Epidermal melanocyte (primary cell): ENCODE measurements around the gene EXO1.
"Not testable (repeated sequence)": the region's sequence is repeated elsewhere in the genome, so short reads cannot be mapped to it uniquely, and the experiment has no call there.

ENCODE experiments used
- DNase-seq: peaks from one replicate; pipeline ENCODE4 v3.0.0; 2011; ENCODE audit warnings: low spot score; ENCODE audit not compliant: insufficient read length

EXO1 gene

DNA sequence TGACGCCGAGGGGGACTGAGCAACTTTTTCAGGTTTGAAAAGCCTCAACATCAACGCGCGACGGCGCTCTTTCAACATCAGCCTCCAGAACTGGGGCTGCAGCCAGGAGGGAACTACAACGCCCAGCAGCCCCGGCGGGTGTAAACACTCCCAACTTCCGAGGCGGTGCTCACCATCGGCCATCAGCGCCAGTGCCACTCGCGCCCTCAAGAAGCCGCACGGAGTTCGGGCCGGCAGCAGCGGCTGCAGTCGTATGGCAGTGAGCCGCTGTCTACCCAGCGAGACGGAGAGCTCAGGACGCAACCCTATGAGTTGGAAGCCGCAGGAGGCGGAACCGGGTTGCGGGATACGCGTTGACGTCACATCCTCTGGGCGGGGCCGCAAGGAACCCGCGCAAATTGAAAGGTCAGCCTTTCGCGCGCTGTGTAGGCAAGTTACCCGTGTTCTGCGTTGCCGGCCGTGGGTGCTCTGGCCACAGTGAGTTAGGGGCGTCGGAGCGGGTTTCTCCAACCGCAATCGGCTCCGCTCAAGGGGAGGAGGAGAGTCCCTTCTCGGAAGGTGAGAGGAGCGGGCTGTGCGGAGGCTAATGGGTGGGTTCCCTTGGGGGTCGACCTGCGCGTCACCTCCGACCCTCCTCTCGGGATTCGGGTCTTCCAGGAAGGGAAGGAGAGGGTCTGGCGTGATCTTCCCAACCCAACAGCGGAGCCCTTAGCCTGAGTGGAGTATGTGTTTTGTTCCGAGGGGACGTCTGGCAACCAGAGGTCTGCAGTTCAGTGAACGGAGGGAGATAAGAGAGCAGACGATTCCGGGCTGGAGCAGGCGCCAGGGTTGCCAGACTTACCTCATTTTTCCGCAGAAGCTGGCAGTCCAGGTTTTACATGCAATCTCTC lies at the start of gene EXO1:
EXO1 (plus strand) TSS at position 409 of the 890 bp plus-strand sequence. CDS start 2,222 bp downstream, outside the sequence.
- DNase-seq = peak; percentile 97

DNA sequence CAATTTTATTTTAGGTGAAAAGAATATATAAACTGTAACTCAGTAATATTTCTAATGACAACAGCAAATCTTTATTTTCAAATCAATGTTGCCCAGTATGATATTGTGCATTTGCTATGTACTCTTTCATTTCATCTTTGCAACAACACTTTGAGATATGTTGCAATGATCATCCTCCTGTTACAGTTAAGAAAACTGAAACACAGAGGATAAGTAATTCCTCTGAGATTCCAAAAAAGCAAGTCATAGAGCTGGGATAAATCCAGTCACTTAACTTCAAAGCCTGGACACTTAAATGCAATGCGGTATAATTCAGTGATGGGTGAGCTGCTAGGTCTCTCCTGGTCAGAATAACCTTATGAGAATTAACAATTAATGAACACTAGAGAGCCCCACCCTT lies 48.6 kb upstream of the EXO1 start:
- DNase-seq = no peak

DNA sequence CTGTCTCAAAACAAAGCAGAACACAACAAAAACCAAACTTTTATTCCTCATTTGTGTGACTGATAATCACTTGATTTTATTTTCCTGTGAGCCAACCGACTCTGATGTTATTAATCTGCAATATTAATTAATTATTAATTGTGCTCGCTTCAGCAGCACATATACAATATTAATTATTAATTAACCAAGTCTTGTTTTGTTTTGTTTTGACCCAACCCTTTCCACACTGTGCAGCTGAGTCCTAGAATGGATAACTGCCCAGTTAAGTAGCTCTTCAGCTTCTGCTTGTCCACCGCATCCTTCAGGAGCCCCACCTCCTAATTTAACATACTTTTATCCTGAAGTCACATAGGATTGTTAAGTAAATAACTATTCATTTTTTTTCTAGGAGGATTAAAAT lies 47.4 kb upstream of the EXO1 start:
- DNase-seq = no peak

DNA sequence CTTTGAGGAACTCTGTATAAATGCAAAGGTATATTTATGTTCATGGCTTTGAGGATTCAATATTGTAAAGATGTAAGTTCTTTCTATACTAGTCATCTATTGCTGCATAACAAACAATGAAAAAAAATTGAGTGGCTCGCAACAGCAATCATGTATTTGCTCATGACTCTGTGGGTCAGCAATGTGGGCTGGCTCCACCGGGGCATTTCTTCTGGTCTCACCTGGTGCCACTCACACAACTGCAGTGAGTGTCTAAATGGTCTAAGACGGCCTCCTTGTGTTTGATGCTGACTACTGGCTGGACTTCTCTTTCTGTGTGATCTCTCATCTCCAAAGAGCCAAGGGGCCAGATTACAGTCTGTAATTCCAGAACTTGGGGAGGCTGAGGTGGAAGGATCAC lies 45.1 kb upstream of the EXO1 start:
- no peak for DNase-seq

DNA sequence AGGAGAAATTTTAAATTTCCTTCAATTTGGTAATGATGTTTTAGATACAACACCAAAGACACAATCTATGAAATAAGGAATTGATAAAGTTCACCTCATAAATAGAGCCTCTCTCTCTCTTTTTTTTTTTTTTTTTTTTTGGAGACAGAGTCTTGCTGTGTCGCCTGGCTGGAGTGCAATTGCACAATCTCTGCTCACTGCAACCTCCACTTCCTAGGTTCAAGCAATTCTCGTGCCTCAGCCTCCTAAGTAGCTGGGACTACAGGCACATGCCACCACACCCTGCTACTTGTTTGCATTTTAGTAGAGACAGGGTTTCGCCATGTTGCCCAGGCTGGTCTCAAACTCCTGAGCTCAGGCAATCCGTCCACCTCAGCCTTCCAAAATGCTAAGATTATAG lies 43.3 kb upstream of the EXO1 start:
- not testable (repeated sequence) for DNase-seq

DNA sequence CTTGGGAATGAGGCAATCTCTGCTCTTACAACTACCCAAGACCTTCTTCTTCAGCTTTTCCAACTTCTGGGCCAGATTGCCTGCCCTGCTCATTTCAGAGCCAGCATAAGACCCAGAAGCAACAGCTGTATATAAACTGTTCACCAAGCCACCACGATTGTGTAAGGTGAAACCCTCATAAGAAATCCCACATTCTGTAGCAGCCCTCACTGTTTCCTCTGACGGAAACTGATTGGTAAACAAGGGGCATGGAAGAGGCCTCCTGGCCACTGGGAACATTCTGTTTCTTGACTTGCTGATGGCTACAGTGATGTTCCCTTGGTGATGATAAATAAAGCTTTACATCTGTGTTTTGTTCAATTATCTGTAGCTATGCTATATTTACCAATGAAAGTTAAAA lies 39.7 kb upstream of the EXO1 start:
- DNase-seq = no peak

DNA sequence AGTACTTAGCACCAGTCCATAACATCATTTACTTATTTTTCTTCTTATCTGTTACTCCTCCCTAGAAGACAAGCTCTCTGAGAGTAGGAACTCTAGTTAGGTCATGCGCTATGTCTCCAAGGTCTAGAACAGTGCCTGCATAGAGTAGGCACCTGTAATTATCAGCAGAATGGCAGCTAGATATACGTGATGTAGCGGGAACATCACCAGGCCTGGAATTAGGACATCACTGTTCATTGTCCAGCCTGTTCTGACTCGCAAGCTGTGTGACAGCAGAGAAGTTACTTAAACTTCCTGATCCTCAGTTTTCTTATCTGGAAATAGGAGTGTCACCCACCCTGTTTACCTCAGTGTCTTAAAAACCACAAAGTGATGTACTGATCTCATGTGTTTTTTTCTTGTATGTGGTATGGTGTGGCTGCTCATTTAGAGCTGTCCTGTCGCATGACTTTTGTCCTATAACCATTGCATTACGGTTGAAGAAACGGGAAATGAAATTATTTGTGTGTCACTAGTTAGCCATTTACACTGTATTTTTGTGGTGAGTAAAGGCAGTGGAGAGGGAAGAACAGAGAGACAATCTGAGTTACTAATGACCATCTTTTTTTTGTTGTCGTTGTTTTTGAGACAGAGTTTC lies 37.1 kb upstream of the EXO1 start:
- no peak for DNase-seq

DNA sequence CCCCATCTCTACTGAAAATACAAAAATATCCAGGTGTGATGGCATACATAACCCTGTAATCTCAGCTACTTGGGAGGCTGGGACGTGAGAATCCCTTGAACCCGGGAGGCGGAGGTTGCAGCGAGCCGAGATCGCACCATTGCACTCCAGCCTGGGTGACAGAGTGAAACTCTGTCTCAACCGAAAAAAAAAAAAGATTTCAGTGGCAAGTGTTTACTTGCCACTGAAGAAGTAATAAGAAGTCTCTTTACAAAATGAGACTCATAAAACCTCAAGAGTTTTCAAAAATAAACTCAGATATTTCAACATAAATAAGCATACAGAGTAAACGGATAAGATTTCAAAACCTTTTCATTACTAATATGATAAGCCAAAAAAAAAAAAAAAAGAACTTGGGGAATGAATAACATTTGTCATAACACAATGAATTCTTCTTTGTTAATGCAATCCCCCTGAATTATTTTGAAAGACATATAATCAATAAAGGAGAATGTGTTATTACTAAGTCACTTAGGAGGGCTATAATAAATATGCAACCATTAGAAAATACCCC lies 34.2 kb upstream of the EXO1 start:
- DNase-seq = no peak

DNA sequence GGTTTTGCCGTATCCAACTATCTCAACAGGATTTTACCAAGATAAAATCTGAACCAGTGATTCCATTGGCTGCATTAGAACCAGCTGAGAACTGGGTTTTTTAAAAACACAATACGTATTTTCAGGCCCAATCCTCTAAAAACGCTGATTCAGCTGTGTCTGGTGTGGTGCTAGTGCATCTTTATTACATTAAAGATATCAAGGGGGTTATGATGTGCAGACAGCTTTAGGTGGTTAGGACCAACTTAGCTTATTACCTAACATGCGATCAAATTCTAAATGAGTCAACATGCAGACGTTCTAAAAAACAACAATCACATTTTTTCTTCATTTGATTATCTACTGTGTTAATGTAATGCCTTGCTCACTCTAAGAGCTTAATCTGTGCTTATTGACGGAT lies 32.0 kb upstream of the EXO1 start:
- no peak for DNase-seq

DNA sequence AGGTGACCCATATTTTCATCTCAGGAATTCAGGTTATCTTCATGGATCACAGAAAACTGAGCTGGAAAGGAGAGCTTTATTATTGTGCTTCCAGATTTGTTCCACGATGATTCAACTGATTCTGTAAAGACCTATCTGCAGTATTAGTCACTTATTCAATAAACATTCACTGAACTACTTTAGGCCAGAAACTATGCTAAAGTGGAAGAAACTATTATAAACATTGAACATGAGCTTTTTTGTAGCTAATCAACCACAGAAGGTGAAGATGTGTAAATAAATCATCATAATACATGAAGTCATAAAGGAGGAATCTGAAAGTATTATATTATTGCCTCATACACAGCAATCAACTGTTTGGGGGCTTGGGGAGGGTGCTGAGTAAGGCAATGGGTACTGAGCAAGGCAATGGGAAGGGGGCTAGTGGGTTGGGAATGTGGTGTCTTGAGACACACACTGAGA lies 30.6 kb upstream of the EXO1 start:
- no peak for DNase-seq

DNA sequence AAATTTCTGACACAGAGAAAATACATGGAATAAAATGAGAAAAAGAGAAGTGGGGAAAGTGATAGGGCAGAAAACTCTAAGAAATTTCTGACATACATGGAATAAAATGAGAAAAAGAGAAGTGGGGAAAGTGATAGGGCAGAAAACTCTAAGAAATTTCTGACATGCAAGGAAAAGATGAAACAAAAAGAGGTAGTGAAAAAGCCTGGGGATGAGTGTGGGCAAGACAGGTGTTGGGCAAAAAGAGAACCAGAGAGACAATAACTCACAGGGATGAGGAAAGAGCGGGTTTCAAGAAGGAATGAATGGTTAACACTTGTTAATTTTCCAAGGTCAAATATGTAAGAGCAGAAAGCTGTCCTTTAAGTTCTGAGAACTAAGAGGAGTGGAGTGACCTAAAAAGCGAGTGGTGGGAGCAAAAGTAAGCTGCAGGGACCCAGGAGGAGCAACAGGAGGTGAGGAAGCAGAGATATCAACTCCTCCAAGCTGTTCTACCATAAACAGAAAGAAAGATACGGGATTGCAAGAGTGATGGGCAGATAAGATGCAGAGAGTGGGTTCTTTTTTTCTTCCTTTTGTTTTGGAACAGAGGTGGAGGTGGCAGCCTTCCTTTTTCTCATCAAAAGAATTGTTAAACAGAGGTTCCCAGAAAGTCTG lies 29.9 kb upstream of the EXO1 start:
- no peak for DNase-seq

DNA sequence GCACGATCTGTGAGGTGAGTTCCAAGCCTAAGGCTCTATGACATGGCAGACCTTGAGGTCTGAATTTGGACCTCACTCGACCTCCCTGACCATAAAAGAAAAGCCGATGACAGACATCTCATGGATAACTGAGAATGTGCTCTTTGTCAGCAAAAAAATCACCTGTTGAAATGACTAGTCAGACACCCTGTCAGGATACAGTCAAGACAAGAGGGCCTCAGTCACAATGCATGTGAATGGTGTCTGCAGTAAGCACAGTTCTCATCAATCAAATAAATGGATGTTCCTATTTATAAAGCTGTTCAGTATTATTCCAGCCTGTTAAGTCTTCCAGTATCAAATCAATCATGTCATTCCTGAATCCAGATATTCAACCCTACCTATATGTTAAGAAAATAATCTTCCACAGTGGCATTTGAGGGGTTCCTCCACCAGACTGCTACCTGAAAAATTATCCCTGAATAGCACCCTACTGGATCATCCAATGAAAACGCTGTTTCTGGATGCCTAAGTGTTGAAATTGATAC lies 28.6 kb upstream of the EXO1 start:
- no peak for DNase-seq

DNA sequence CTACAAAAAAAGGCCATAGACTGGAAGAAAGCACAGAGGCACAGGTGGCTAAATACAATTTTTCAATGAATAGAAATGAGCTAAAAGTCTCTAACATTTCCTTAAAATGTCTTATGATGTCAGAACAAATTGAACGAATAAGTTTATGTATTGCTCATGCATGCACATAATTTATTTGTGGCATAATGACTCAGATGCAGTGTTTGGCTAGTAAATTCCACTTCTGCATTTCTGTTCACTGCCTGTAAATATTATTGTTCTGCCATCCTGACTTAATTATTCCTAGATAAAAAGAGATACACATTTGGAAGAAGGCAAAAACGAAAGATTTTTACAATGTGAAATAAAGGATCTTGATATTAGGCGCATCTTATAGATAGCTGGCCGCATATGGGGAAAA lies 26.6 kb upstream of the EXO1 start:
- no peak for DNase-seq

DNA sequence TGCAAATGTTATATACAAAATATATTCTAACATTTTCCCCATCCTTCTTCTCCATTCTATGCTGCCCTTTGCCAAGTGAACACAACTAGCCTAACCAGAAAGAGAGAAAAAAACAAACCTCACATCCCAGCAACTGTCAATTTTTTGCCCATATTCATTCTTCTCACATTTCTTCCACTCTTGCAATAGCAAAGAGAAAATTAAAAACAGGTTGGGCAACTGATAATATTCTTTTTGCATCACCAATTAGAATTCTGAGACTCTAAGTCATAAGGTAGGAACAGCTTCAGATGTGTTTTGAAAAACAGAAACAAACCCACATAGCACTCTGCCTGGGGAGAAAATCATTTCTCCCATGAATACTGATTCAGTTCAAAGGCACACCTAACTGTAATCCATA lies 25.2 kb upstream of the EXO1 start:
- DNase-seq = no peak

DNA sequence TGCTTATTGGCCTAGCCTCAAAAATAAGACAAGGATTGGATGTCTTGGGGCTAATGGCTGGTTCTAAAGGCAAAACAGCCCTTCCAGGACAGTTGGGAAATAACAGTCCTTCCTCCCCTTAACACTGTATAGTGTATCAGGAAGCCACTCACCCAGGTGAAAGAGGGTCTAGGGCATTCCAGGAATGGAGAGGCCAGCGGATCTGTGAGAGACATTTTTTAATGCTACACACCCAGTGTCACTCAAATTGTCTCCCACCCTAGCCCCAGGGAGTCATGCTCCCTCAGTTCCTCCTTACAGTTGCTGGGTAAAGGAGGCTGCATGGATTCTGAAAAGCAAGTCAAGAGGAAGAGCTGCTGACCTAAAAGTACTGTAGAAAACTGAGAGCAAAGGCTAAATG lies 24.1 kb upstream of the EXO1 start:
- DNase-seq = no peak

DNA sequence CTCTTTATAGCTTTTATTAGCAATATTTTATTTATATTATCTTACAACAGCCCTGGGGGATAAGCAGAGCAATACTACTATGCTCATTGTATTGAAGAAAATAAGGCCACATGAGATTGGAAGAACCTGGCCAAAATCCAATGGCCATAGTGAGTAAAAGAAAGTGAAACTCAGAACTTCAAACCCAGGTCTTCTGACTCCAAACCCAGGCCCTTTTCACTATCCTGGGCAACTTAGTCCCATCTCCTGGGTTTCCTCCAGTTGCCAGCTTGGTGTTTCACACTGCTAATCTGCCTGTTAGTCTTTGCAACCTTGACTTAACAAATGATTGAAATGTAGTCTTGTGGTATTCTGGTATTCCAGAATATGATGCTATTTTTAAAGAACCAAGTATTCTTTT lies 22.4 kb upstream of the EXO1 start:
- DNase-seq = no peak

DNA sequence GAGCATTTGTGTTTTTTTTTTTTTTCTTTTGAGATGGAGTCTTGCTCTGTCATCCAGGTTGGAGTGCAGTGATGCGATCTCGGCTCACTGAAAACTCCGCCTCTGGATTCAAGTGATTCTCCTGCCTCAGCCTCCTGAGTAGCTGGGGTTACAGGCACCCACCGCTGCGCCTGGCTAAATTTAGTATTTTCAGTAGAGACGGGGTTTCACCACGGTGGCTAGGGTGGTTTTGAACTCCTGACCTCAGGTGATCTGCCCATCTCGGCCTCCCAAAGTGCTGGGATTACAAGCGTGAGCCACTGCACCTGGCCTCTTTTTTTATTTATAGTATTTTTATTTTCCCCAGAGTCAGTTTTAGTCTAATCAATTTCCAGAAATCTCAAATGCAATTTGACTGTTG lies 21.4 kb upstream of the EXO1 start:
- DNase-seq = not testable (repeated sequence)

DNA sequence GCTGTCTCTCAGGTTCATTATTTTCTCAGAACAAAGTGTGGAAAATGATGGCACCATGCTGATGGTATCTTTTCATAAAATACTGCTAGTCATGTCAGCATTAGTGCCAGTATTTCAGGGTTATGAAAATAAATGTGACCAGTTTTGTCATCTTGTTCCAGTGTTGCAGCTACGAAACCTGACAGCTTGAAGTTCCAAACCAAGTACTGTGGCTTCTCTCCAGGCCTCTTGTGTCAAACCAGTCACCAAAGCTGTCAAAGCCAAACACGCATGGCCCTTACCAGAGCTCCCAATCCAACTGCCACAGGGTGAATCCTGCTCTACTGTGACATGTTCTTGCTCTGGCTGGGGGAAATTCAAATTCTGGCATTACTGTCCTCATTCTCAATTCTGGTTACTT lies 20.7 kb upstream of the EXO1 start:
- no peak for DNase-seq

DNA sequence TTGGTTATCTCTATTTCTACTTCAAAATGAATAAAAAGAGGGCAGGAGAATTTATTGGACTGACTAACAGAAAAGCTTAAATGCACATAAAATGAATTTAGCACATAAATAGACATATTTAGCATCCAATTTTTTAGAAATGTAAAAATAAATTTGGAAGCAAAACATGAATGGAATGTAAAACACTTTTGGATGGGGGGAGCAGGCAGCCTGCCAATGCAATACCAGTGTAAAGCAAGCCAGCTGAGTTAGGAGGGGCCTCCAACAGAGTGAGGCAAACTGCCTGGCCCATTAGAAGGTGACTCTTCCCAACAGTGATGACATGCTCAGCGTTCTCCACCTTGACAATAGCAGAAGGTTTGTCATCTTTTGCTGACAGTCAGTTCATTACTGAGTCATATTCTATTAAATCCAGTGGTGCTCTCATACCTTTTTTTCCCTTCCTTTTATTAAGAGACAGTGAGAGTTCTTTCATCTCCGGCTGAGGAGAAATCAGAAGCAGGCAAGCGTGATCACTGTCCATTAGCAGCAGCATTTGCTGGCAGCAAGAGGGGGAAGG lies 19.5 kb upstream of the EXO1 start:
- DNase-seq = no peak

DNA sequence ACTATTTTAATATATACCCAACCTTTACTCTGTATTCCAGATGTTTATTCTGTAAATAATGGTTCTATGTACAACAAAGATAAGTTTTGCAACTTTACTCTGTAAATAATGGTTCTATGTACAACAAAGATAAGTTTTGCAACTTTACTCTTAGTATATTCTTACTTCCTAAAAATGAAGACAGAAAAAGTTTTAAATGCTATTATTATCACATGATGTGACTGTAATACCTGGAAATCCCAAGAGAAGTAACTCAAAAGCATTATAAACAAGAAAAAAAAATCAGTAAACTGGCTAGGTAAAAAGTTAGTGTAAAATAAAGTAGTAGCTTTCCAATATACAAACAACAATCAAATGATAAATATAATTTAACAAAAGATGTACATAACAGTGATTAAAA lies 18.5 kb upstream of the EXO1 start:
- no peak for DNase-seq

DNA sequence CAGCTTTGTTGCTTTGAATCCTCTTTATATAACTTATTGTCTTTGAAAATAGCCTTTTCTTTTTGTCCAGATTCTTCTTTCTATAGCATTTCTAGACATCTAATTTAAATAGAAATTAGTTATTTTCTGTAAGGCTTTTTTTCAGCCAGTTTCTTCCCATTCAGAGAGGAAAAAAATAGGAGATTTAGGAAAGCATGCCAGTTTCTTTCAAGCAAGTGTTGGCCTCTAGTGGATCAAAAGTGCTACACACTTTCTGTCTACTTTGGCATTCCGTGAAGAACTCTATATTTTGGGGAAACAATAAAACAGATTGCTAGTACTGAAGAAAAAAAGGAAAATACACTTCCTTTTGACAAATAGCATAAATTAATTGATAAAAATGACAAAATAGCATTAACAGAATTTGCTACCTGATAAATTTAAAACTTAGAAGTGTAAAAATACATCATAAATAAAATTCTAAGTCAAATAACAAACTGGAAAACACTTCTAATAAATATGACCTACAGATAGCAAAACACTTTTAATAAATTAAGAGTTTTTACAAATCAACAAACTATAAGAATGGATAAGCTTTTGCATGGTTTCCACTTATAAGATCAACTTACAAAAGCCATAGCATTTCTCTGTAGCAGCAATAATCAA lies 13.1 kb upstream of the EXO1 start:
- no peak for DNase-seq
